ENCODE data around the gene APEX1. TPM values are rescaled to one million over a fixed set of nuclear protein-coding genes. Genes with fewer than 3 reads are reported as not detected.
A peak's percentile ranks its signal among the peaks of the same experiment; 100 is the strongest.

APEX1 gene
- total and polyA plus RNA-seq, 12 donors = 94.1 to 304 (median 158) TPM

DNA sequence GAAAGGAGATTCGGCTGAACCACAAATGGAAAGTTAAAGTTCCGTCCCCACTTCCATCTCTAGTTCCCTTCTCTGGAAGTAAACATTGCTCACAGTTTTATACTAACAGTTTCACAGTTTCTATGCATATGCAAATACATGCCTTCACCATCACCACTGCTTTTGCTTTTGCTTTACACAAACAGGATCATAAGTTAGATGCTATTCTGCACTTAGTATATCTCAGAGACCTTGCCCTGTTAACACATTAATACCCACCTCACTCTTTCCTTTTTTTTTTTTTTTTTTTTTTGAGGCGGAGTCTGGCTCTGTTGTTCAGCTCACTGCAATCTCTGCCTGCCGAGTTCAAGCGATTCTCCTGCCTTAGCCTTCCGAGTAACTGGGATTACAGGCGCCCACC is 42.6 kb upstream of the APEX1 start:
- peaks cover 0 to 12% of the 10 kb centered on the region in 2 donors for H3K36me3 ChIP-seq (replicated peaks in 1 of 2)
- H3K27me3 ChIP-seq = no peaks in the 10 kb centered on the region
- WGBS, 4 donors = 0 to 1% (median 1%) methylated on average over 7 of the region's 7 CpGs
- no peak for TF ChIP-seq POLR2A (IDR thresholded peaks at IDR 0.05)
- no peak for DNase-seq
- peaks cover 6 to 24% of the 10 kb centered on the region in 2 donors for H3K4me1 ChIP-seq (replicated peaks in 1 of 2)
- H3K27ac ChIP-seq = peak overlapping the region in 4 of 5 donors; percentile 90 to 98 (median 92)
- intact Hi-C loops (cut with DNase I) = no loop called here
- no peaks in the 10 kb centered on the region for H3K9me3 ChIP-seq (replicated peaks in 1 of 3)
- peak overlapping the region in 3 of 4 donors; percentile 65 to 95 (median 86) for H3K4me3 ChIP-seq

DNA sequence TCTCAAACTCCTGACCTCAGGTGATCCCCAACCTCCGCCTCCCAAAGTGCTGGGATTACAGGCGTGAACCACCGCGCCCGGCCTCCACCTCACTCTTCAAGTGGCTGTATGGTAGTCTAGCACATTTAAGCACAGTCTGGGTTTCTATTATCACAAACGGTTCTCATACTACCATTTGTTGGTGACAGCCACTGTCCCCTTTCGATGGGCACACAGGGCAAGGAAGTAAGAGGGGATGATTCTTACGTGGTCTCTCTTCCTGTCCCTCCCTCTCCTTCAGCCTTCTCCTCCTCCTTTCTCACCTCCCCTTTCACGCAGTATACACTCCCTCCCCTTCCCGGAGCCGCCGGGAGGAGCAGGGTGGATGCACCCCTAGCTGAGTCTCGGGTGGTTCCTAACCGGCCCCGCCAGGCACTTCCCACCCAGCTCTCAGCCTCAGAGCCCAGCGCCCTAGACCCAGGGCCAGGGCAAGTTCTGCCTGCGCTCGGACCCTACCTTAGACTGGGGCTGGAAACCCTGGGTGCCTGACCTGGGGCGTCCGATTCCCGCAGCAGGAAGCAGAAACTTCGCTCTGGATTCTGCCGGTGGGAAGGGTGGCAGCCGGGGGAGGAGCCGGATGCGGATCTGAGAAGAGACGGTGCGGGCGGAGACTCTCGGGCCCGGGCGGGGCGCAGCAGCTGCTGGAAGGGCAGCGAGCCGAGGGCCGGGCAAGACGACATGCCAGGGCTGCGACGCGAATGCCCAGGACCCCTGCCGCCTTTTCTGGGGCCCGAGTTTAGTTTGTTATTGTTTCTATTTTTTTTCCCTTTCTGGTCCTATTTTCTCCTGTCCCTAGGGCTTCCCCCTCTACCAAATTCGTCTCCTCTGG is 41.9 kb upstream of the APEX1 start, which contains the start of gene TEP1:
TEP1 (minus strand) TSS at position 626 of the 868 bp plus-strand sequence. CDS start 5,062 bp downstream, outside the sequence.
- intact Hi-C loops (cut with DNase I) = no loop called here
- WGBS, 4 donors = 0% methylated on average over 34 to 43 of the region's 43 CpGs

GRCh38 chr14:20413744-20414082 is 41.3 kb upstream of the APEX1 start:
- peak overlapping the region in 3 of 4 donors; percentile 81 to 95 (median 86) for H3K4me3 ChIP-seq
- TF ChIP-seq POLR2A (IDR thresholded peaks at IDR 0.05) (no peak), CTCF (IDR thresholded peaks at IDR 0.05) (no peak)
- intact Hi-C loops (cut with DNase I) = no loop called here
- 1 to 3% (median 1%) methylated on average over 9 of the region's 9 CpGs for WGBS, 4 donors
- no peaks in the 10 kb centered on the region for H3K36me3 ChIP-seq (replicated peaks in 1 of 2)
- no peaks in the 10 kb centered on the region for H3K9me3 ChIP-seq (replicated peaks in 1 of 3)
- H3K27me3 ChIP-seq = no peaks in the 10 kb centered on the region
- H3K27ac ChIP-seq = peak overlapping the region in 4 of 5 donors; percentile 90 to 98 (median 92)
- DNase-seq = peak in 1 of 7 donors; percentile 50
- peaks cover 6 to 24% of the 10 kb centered on the region in 2 donors for H3K4me1 ChIP-seq (replicated peaks in 1 of 2)

More for the DNA sequence above, 41.9 kb upstream of the APEX1 start, which contains the start of gene TEP1:
- peak within 1 kb of the TSS; percentile 90 to 99 (median 94) for H3K27ac ChIP-seq
- DNase-seq = peak; percentile 85 to 94 (median 92)
- H3K36me3 ChIP-seq (replicated peaks in 1 of 2) = peaks cover 0 to 5% of the 10 kb centered on the region in 2 donors
- H3K4me3 ChIP-seq = peak within 1 kb of the TSS; percentile 65 to 95 (median 84)
- H3K9me3 ChIP-seq (replicated peaks in 1 of 3) = no peaks in the 10 kb centered on the region
- TF ChIP-seq POLR2A (IDR thresholded peaks at IDR 0.05) = peak; percentile 71 to 90
- TF ChIP-seq CTCF (IDR thresholded peaks at IDR 0.05) = peak in 2 of 6 experiments; percentile 9 to 23
- no peaks in the 10 kb centered on the region for H3K27me3 ChIP-seq
- H3K4me1 ChIP-seq (replicated peaks in 1 of 2) = peaks cover 6 to 24% of the 10 kb centered on the region in 2 donors

GRCh38 chr14:20415782-20416206 is 39.2 kb upstream of the APEX1 start:
- peak in 3 of 7 donors; percentile 38 to 56 (median 42) for DNase-seq
- WGBS, 4 donors = 36 to 48% (median 43%) methylated on average over 3 of the region's 3 CpGs
- Histone ChIP-seq H3K27ac (no peak overlapping the region), H3K9me3 (replicated peaks in 1 of 3) (no peaks in the 10 kb centered on the region), H3K4me3 (no peak overlapping the region), H3K27me3 (no peaks in the 10 kb centered on the region), H3K36me3 (replicated peaks in 1 of 2) (no peaks in the 10 kb centered on the region), H3K4me1 (replicated peaks in 1 of 2) (peaks cover 6 to 24% of the 10 kb centered on the region in 2 donors)
- no peak for TF ChIP-seq POLR2A (IDR thresholded peaks at IDR 0.05)
- peak; percentile 41 to 63 (median 54) for TF ChIP-seq CTCF (IDR thresholded peaks at IDR 0.05)
- intact Hi-C loops (cut with DNase I) = loop anchor here in 1 of 2 donors (5.0 kb wide), 2 partner anchors 37 to 52 kb away; partner anchors contain the start of genes OSGEP and PNP
